Activated T-helper 1 cell treated with anti-CD3 and anti-CD28 coated beads, Interleukin-2, amount 50 U/mL, for 16 hours (primary cell): ENCODE results near the gene SAT2.
"Not testable (repeated sequence)": the region's sequence is repeated elsewhere in the genome, so short reads cannot be mapped to it uniquely, and the experiment has no call there.

Experiments used
- DNase-seq, 2 donors: peaks; one replicate each; pipeline ENCODE4 v3.0.0-alpha.2; 2020; ENCODE audit warnings: low read depth in 1 of 2, low spot score in 1 of 2

SAT2 gene

DNA sequence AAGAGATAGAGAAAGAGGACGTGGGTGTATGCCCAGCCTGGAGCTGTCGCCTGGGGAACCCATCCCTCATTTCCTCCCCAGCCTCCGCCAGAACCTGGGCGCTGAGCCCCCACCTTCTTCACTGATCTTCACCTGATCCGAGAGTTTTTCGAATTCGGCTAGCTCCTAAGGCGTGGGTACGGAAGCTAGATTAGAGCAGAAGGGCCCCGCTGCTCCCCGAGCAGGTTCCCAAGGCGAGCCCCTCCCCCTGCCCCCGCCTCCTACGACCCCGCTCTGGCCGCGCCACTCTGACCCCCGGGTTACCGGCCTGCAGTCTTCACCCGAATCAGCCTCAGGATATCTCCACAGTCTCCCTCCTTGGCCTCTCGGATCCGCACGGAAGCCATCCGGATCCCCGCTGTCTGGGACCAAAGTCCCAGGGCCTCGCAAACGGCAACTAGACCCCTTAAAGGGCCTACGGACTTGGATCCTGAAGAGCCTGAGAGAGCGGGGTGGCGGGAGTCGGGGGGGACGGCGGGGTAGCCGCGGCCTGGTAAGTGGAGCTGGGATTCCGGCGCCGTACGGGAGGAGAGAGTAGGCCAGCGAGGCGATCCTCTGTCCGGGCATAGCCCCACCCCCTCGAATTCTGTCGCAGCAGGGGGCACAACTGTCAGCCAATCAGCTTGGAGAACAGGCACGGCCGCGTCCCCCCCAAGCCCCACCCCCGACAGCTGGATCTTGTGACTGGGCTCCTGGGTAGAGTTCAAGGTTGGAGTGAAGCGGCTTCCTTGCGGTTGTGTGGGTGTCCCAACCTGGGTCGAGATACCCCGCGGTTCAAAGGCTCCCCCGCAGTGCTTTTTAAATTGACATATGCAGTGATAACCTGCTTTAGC, at the start of gene SAT2:
Gene SAT2 (minus strand): TSS at position 572 of the 872 bp plus-strand sequence. CDS start 186 bp downstream, at position 386.
- DNase-seq = peak; percentile 66 to 76

DNA sequence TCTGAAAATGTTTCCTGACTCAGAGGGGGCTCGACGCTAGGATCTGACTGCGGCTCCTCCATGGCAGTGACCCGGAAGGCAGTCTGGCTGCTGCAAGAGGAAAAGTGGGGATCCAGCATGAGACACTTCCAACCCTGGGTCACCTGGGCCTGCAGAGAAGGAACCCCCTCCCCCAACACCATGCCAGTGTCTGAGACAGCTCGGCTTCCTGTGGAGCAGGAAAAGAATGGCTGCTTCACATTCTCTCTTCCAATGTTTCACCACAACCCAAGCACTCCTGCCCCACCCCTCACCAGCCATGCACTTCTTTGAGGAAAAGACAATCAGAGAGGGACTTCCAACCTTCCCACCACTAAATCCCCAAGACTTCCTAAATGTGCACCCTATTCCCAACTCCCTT, 48.9 kb upstream of the SAT2 start:
- no peak for DNase-seq

DNA sequence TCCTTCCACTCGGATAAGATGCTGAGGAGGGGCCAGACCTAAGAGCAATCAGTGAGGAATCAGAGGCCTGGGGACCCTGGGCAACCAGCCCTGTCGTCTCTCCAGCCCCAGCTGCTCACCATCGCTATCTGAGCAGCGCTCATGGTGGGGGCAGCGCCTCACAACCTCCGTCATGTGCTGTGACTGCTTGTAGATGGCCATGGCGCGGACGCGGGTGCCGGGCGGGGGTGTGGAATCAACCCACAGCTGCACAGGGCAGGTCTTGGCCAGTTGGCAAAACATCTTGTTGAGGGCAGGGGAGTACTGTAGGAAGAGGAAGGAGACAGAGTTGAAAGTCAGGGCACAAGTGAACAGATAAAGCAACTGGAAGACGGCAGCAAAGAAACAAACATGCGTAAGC, 47.3 kb upstream of the SAT2 start:
- no peak for DNase-seq

DNA sequence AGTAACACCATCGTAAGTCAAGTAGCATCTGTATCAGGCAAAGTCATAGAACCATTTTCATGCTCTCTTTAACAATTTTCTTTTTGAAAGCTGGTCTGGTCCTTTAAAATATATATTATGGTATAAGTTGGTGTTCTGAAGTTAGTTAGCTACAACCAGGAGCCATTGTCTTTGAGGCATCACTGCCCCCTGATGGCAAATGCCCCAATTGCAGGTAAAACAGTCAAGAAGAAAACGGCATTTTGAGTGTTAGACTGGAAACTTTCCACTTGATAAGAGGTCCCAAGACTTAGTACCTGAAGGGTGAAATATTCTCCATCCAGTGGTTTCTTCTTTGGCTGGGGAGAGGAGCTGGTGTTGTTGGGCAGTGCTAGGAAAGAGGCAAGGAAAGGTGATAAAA, 45.6 kb upstream of the SAT2 start:
- no peak for DNase-seq

DNA sequence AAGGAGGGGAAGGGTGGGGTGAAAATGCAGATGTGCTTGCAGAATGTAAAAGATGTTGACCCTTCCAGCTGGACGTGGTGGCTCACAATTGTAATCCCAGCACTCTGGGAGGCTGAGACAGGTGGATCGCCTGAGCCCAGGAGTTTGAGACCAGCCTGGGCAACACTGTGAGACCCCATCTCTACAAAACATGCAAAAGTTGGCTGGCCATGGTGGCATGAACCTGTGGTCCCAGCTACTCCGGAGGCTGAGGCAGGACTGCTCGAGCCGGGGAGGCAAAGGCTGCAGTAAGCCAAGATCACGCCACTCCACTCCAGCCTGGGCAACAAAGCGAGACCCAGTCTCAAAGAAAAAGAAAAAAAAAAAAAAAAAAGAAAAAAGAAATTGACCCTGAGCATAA, 40.9 kb upstream of the SAT2 start:
- no peak for DNase-seq

DNA sequence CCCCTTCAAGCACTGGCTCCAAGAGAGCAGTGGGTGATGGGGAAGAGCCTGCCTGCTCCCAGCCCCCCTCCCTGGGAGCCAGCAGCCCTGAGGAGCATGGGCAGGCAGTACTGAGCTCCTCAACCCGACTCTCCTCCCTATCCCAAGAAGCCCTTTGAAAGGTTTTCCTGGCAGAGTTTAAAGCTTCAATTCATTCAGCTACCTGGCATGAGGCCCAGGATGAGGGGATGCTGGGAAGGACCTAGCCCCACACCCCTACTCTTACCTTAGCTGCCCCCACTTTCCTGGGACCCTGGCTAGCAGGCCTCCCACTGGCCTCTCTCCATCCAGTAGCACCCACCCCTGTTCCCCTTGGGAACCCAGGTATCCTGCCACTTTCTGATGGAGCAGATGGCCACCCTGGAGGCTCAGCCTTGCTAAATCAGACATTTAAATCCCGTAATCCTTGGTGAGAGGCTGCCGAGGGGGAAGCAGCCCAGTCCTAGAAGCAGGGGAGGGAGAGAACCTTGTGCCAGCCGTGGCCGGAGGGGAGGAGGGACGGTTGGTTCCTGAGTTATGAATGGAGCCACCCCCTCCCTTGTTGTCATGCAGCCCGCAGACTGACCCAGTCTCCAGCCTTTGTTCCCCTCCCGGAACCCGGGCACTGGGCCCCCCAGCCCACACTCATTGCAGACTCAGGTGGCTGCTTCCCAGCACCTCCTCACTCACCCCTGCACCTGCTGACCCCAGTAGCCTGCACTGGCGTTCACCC, 40.2 kb upstream of the SAT2 start:
- DNase-seq = no peak

DNA sequence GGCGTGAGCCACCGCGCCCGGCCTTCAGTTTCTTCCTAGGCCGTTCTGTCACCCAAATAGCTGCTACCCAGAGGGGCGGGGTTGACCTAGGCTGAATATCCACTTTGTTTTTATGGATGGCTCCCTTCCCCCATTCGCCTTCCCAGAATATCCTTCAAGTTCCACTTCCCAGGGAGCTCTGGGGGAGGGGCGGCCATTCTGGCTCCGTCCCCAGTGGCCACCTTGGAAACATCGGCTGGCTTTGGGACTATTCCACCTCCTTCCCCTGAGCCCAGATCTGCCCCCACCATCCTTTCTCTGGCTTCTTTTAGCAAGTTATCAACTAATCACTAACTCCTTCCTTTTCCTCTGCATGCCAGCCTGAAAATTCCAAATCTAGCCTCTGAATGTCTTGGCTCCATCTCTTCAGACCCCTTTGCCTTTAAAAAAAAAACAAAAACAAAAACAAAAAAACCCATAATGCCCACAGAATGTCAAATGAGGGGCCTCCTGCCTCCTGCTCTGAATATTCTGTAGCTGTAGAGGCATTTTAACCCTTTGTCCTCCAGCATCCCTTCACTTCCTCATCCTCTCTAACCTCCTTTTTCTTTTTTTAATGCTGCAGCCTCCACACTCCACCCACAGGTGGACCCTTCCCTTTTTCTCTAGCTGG, 29.5 kb upstream of the SAT2 start:
- no peak for DNase-seq

DNA sequence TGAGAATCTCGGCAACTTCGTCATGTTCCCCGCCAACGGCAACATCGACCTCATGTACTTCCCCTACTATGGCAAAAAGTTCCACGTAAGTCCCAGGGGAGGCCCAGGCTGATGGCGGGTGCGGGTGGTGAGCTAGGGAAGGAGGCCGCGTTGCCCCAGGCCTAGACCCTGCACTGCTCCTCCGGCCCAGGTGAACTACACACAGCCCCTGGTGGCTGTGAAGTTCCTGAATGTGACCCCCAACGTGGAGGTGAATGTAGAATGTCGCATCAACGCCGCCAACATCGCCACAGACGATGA, 27.9 kb upstream of the SAT2 start:
- no peak for DNase-seq

DNA sequence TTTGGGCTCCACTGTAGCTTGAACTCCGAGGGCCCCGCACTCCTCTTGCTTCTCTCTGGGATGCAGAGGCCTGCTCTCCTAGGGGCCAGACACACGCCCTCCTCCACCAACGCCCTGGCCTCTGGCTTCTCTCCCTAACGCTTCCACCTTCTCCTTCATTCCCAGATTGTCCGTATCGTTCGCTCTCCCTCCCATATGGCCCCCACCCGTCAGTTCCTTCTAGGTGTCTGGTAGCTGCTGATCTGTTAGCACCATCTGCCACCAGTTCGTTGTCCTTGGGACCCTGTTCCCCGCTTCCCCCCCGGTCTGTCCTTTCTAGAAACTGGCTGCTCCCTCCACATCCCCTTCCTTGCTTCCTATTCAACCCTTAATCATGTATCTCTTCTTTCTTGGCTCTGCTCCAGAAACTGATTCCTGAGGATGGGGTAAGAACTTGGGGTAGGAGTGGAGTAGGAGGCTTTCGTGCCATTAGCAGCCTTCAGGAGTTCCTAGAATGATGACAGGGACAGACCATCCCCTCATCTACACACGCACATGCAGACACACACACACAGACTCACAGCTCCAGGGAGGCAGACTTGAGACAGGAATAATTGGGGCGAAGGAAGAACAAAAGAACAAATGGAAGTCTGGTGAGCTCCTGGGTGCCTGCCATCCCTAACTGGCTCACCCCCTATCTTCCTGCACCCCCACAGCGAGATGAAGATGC, 27.4 kb upstream of the SAT2 start:
- no peak for DNase-seq

DNA sequence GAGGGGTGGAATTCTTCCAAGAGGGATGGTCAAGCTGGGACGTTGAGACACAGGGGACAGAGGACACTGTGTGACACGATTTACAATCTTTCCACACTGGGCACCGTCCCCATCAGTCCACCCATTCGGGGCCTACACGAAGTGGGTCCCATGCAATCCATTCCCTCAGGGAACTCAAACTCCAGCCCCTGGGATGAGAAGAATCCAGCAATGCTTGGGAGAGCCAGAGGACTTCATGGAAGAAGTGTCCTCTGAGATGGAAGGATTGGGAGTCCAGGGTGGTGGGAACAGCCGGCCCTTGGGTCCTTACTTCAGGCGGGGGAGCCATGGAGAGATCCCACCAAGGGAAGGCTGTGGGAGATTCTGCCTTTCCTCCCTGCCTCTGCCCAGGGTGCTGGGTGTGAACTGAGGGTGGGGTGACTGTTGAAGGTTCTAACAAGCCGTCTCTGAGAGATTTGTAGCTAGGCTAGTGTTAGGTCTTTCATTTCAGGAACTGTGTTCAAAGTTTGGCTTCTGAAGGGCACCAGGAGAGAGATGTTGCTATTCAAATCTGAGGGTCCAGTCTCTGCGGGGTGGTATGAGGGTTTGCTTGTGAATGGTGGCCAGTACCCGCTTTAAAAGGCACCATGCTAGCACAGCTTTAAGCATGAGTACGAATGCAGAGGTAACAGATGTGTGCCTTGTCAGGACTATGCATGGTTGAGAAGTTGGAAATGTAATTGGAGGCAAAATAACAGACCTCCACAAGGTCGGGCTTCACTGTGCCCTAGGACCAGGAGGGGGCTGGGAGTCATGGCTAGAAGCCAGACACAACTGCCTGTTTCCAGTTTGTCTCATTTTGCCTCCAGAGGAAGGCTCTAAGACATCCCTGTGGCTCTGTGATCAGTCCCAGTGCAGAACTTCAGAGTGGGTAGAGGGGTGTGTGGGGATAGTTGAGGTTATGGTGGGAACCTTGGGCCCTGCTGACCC, 25.1 kb upstream of the SAT2 start:
- no peak for DNase-seq

DNA sequence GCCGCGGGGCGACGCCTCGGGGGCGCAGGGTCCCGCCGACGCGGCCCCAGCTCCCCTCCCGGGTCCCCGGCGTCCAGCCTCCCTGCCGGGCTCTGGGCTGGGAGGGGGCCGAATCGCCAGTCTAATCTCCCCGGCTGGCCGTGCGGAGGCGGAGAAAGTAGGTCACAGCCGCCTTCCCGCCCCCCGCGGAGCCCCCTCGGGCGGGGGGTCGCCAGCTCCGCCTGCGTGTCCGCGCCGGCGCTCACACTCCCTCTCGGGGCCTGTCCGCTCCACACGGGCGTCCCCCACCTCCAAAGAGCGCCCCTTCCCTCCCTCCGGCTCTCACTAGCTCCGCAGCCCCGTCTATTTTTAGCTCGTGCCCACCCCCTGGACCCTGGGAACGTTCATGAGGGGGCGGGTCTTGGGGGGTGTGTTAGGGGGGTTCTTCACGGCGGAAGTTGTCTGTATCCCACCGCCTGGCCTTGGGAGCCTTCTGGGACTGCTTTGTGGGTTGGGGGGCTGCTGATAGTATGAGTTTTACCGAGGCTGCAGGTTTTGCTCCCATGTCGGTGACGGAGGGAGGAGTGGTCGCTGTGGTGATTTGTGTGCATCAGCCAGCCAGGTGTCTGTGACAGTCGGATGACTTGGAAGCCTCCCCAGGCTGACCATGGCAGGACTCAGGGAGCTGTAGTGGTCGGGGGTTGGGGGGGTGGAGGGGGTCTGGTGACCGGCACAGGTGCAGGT, 24.2 kb upstream of the SAT2 start:
- DNase-seq = no peak

DNA sequence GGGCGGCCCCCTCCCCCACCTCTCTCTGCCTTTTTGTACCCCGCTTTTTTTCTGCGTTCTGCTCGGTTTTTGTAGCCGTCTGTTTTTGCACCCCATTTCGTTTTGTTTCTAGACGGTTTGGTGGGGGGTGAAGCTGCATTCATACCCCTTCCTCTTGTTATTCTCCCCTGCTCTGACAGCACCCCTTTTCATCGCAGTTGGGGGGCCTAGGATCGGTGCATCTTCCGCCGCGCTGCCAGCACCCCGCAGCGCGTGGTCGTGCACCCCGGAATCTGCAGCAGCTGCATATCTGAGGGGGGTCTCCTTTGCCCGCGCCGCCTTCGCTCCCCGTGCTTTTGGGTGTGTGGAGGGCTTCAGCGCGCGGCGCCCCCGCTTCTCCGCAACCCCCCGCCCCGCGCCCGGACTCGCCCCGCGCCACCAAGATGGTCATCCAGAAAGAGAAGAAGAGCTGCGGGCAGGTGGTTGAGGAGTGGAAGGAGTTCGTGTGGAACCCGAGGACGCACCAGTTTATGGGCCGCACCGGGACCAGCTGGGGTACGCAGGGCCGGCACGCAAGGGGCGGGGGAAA, 23.6 kb upstream of the SAT2 start:
- no peak for DNase-seq

DNA sequence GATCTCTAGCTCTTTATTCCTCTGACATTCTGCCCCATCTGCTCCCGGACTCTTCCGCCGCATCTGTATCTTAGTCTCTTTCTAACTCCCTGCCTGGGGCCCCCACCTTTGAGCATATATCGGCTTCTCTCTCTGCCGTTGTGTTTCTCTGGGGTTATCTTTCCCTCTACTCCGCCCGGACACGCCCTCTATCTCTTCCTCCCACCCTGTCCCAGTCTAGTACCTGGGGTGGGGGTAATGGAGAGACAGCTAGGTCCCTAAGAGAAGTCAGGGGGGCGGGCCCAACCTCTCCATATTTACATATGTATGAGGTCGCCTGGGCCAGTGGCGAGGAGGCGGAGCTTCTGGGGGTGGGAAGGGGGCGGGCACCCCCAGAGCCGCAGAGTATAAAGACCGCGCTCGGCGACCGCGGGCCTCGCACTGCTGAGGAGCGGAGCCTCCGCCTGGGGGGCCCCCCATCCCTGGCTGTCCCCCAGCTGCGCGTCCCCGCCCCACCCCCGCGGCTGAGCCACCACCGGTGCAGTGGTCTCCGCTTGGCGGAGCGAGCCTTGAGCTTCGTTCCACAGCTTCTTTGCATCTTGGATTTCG, 23.0 kb upstream of the SAT2 start, which contains the start of gene ATP1B2:
Gene ATP1B2 (plus strand): TSS at position 418 of the 588 bp plus-strand sequence. CDS start 593 bp downstream, outside the sequence.
- peak; percentile 30 to 56 for DNase-seq

DNA sequence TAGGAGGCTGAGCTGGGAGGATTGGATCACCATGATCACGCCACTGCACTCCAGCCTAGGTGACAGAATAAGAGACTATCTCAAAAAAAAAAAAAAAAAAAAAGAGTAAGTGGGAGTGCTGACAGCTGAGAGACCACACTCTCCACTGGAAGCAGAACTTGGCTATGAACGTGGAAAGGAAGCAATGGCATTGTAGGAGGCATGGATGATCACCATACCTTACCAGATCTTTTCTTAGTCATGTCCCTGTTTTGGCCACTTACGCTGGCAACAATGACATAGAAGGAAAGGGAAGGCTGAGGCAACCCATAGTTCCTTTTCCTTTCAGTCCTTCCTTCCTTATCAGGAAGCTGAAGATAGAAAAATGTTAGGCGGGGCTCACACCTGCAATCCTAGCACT, 19.4 kb upstream of the SAT2 start:
- DNase-seq = no peak

DNA sequence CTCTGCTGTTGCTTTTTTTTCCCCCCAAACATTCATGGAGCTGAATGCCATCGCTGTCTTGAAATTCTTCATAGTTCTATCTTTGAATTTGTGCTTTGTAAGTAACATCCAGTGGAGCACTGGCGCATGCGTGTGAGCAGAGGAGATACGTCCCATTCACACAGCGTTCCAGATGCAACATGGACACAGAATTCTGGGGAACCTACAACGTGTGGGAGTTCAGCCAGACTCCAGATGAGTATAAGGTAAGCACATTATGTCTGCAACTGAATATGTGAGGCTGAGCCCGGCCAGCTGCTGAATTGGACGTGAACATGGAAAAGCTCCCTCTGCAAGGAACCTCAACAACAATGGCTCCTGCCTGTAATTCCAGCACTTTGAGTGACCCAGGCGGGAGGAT, 18.8 kb upstream of the SAT2 start:
- DNase-seq = no peak

DNA sequence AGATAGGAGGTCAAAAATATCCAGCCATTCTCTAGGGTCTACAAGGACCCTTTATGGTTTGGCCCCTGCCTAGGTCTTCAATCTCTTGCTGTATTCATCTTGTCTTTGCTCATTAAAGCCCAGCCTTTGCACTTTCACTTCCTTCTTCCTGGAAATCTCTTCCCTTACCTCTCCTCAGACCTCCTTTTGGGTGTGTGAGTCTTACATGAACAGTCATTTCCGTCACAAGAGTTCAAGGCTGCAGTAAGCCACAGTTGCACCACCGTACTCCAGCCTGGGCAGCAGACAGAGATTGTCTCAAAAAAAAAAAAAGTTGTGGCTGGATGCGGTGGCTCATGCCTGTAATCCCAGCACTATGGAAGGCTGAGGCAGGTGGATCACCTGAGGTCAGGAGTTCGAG, 17.2 kb upstream of the SAT2 start:
- no peak for DNase-seq

DNA sequence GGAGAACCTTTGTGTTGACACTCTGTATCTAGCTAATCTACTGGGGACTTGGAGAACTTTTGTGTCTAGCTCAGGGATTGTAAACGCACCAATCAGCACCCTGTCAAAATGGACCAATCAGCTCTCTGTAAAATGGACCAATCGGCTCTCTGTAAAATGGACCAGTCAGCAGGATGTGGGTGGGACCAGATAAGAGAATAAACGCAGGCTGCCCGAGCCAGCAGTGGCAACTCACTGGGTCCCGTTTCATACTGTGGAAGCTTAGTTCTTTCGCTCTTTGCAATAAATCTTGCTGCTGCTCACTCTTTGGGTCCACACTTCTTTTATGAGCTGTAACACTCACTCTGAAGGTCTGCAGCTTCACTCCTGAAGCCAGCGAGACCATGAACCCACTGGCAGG, 14.0 kb upstream of the SAT2 start:
- not testable (repeated sequence) for DNase-seq

DNA sequence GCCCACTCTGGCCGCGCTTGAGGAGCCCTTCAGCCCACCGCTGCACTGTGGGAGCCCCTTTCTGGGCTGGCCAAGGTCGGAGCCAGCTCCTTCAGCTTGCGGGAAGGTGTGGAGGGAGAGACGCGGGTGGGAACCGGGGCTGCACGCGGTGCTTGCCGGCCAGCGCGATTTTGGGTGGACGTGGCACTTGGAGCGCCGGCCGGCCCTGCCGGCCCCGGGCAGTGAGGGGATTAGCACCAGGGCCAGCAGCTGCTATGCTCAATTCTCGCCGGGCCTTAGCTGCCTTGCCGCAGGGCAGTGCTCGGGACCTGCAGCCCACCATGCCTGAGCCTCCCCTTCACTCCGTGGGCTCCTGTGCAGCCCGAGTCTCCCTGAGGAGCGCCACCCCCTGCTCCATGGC, 13.2 kb upstream of the SAT2 start:
- DNase-seq = no peak

DNA sequence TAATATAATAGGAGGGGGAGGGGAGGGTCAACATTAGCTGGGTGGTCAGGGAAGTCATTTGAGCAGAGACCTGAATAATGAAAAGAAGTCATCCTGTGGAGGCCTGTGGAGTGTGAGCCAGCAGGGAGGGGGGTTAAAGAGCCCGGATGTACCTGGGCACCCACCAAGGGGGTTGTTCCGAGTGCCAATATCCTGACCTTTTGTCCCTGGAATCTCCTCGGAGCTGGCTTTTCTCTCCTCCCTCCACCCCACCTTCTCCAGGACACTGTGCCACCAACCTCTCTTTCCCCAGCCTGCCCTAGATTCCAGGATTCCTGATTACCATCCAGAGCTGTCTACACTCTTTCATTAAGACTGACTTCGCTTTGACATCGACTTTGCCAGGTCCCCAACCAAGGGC, 8.5 kb upstream of the SAT2 start:
- no peak for DNase-seq
